A172 (cell line): ENCODE results near the gene ZSCAN9. TPM values are rescaled to one million over a fixed set of nuclear protein-coding genes. Genes with fewer than 3 reads are reported as not detected.

ENCODE experiments used
- DNase-seq: peaks from one replicate; pipeline ENCODE4 v3.0.0-alpha.2; 2015; ENCODE audit warnings: low spot score
- total RNA-seq: library from RNA; depleted of rRNA; stranded (reverse); fragments of >200 nt; shearing (Covaris generic); gene quantifications from 2 replicates; pipeline ENCODE4 v1.2.3, GENCODE V29; 2014; rRNA removed

ZSCAN9 gene
- 14.0 and 17.0 TPM in 2 replicates for total RNA-seq

GRCh38 chr6:28225056-28225834 is at the start of gene ZSCAN9:
TSS of gene ZSCAN9 (plus strand) at chr6:28225275. CDS start at chr6:28227085, 1,810 bp downstream.
- peak; percentile 88 for DNase-seq

- no peak for DNase-seq
Measured at GRCh38 chr6:28176373-28176772, 48.7 kb upstream of the ZSCAN9 start.

- no peak for DNase-seq
Measured at GRCh38 chr6:28182255-28182654, 42.8 kb upstream of the ZSCAN9 start.

- DNase-seq: no peak
Measured at GRCh38 chr6:28188111-28188979, 36.7 kb upstream of the ZSCAN9 start.

- no peak for DNase-seq
Measured at GRCh38 chr6:28200020-28200419, 25.1 kb upstream of the ZSCAN9 start.

- DNase-seq: no peak
Measured at GRCh38 chr6:28203201-28203600, 21.9 kb upstream of the ZSCAN9 start.

GRCh38 chr6:28205879-28206278 is 19.2 kb upstream of the ZSCAN9 start:
- DNase-seq: no peak

GRCh38 chr6:28206527-28206926 is 18.5 kb upstream of the ZSCAN9 start:
- no peak for DNase-seq

- no peak for DNase-seq
Measured at GRCh38 chr6:28206928-28207509, 18.1 kb upstream of the ZSCAN9 start.

- DNase-seq: no peak
Measured at GRCh38 chr6:28207510-28208110, 17.5 kb upstream of the ZSCAN9 start.

GRCh38 chr6:28208111-28208659 is 16.9 kb upstream of the ZSCAN9 start:
- DNase-seq: no peak

GRCh38 chr6:28209753-28210535 is 15.1 kb upstream of the ZSCAN9 start:
- no peak for DNase-seq

GRCh38 chr6:28211840-28212509 is 13.1 kb upstream of the ZSCAN9 start:
- no peak for DNase-seq

- DNase-seq: peak; percentile 90
Measured at GRCh38 chr6:28212510-28213212, 12.4 kb upstream of the ZSCAN9 start.

GRCh38 chr6:28213213-28213523 is 11.9 kb upstream of the ZSCAN9 start:
- no peak for DNase-seq

GRCh38 chr6:28215425-28215824 is 9.7 kb upstream of the ZSCAN9 start:
- no peak for DNase-seq

GRCh38 chr6:28217890-28218289 is 7.2 kb upstream of the ZSCAN9 start:
- DNase-seq: no peak

- peak; percentile 65 for DNase-seq
Measured at GRCh38 chr6:28218312-28219248, 6.5 kb upstream of the ZSCAN9 start.
